Keratinocyte (primary cell): Measurements from ENCODE around the gene RHOF. TPM values are rescaled to one million over a fixed set of nuclear protein-coding genes. Genes with fewer than 3 reads are reported as not detected.

Source experiments
- DNase-seq: peaks from one replicate; pipeline ENCODE4 v3.0.0-alpha.2; 2011; ENCODE audit warnings: low read depth, missing footprints, low spot score
- FAIRE-seq: peaks from 2 replicates; lab custom pipeline; 2011; peaks lifted over from hg19 to GRCh38; lab: Jason Lieb, UNC
- H2AFZ ChIP-seq: 2 replicates; pipeline ENCODE4 v1.6.0; 2012; ENCODE audit warnings: low read length, control low read depth, inconsistent platforms; ENCODE audit not compliant: control insufficient read depth
- H3K27ac ChIP-seq: 2 replicates; pipeline ENCODE4 v1.5.1; 2011; ENCODE audit warnings: low read length; ENCODE audit not compliant: control insufficient read depth, insufficient read depth
- H3K27me3 ChIP-seq: 3 replicates; pipeline ENCODE4 v1.6.0; 2011; ENCODE audit warnings: low read length; ENCODE audit not compliant: control insufficient read depth, insufficient read depth; ENCODE audit errors: extremely low read depth
- H3K36me3 ChIP-seq, 2 experiments: 2 replicates in 1 of 2; 3 replicates in 1 of 2; pipeline ENCODE4 v1.5.1; 2011; ENCODE audit warnings: low read length in 2 of 2, mild to moderate bottlenecking in 1 of 2; ENCODE audit not compliant: control insufficient read depth in 2 of 2, insufficient read depth in 2 of 2; ENCODE audit errors: extremely low read depth in 1 of 2
- H3K4me1 ChIP-seq: 3 replicates; pipeline ENCODE4 v1.5.1; 2011; ENCODE audit warnings: low read length; ENCODE audit not compliant: control insufficient read depth, insufficient read depth; ENCODE audit errors: extremely low read depth
- H3K4me2 ChIP-seq: 3 replicates; pipeline ENCODE4 v1.6.0; 2011; ENCODE audit warnings: low read depth, low read length; ENCODE audit not compliant: control insufficient read depth, insufficient read depth; ENCODE audit errors: extremely low read depth
- H3K4me3 ChIP-seq, 3 experiments: fragments of 200-600 bp in 1 of 3; sonication (generic) in 1 of 3; 2 replicates in 2 of 3; 3 replicates in 1 of 3; pipeline ENCODE4 v1.5.1; 2011 to 2016; ENCODE audit warnings: low read length in 3 of 3, mild to moderate bottlenecking in 3 of 3, control low read depth in 2 of 3, inconsistent platforms in 1 of 3, low read depth in 1 of 3, mixed read lengths in 1 of 3, mixed run types in 1 of 3, moderate library complexity in 1 of 3; ENCODE audit not compliant: control insufficient read depth in 2 of 3, insufficient read depth in 2 of 3; ENCODE audit errors: extremely low read depth in 1 of 3
- H3K79me2 ChIP-seq: 2 replicates; pipeline ENCODE4 v1.6.0; 2012; ENCODE audit warnings: low read length; ENCODE audit not compliant: control insufficient read depth, insufficient read depth
- H3K9ac ChIP-seq: 3 replicates; pipeline ENCODE4 v1.6.0; 2011; ENCODE audit warnings: low read length; ENCODE audit not compliant: control insufficient read depth, insufficient read depth; ENCODE audit errors: extremely low read depth
- H3K9me1 ChIP-seq: 3 replicates; pipeline ENCODE4 v1.6.0; 2011; ENCODE audit warnings: low read length; ENCODE audit not compliant: control insufficient read depth, insufficient read depth; ENCODE audit errors: extremely low read depth
- H3K9me3 ChIP-seq: 2 replicates; pipeline ENCODE4 v1.5.1; 2012; ENCODE audit warnings: low read depth, low read length; ENCODE audit not compliant: control insufficient read depth
- H4K20me1 ChIP-seq: 3 replicates; pipeline ENCODE4 v1.6.0; 2011; ENCODE audit warnings: low read length; ENCODE audit not compliant: control insufficient read depth, insufficient read depth; ENCODE audit errors: extremely low read depth
- CTCF ChIP-seq, 3 experiments: IDR thresholded peaks in 1 of 3; conservative IDR thresholded peaks in 1 of 3; optimal IDR thresholded peaks in 1 of 3; 2 replicates in 2 of 3; 3 replicates in 1 of 3; pipeline versions ENCODE3 to v1.5.1; 2011; ENCODE audit warnings: low read length in 3 of 3, mild to moderate bottlenecking in 3 of 3, moderate library complexity in 2 of 3, control low read depth in 1 of 3, inconsistent platforms in 1 of 3; ENCODE audit not compliant: insufficient read depth in 2 of 3; ENCODE audit errors: extremely low read depth in 1 of 3
- EZH2 ChIP-seq: IDR thresholded peaks from one replicate; pipeline ENCODE4 v1.6.1; 2012; ENCODE audit warnings: inconsistent platforms, mild to moderate bottlenecking, low read length, moderate library complexity
- dilution Hi-C: fragments of 300-500 bp; cut with MboI; formaldehyde crosslinking; loops from one replicate; pipeline ENCODE4 v1.7.0; 2020; ENCODE audit warnings: low sequenced_read_pairs; ENCODE audit not compliant: extremely low pct_ligation_motif_present
- polyA plus RNA-seq, 5 experiments: library from polyadenylated mRNA; depleted of rRNA in 3 of 5; stranded (reverse) in 3 of 5; stranded (forward) in 1 of 5; unstranded in 1 of 5; fragments of >200 nt; gene quantifications; 1 replicate in 1 of 5; 2 replicates in 3 of 5; 3 replicates in 1 of 5; pipeline versions ENCODE4 v1.2.1 to v1.2.3, GENCODE V29; 2011 to 2012; ENCODE audit warnings: missing spikeins in 2 of 5, low read depth in 1 of 5, low replicate concordance in 1 of 5

RHOF gene
- polyA plus RNA-seq, 1 donor (not counting 4 experiments of a cell fraction or from before 2014, with no cell fraction given), result 2.8 TPM

- Histone ChIP-seq H3K9me1 (no peaks in the 10 kb centered on the region), H3K36me3 (peaks cover 46 to 47% of the 10 kb centered on the region in 2 experiments), H3K27me3 (no peaks in the 10 kb centered on the region), H3K4me3 (no peak overlapping the region), H3K4me1 (peaks cover 27% of the 10 kb centered on the region), H4K20me1 (peaks cover 17% of the 10 kb centered on the region), H3K9ac (no peak overlapping the region), H3K79me2 (peaks cover 47% of the 10 kb centered on the region), H3K27ac (no peak overlapping the region), H3K4me2 (no peak overlapping the region), H2AFZ (no peak overlapping the region), H3K9me3 (no peaks in the 10 kb centered on the region)
- FAIRE-seq (no peak), DNase-seq (no peak)
- dilution Hi-C loops, result no loop called here
- no peak for TF ChIP-seq CTCF (optimal IDR thresholded peaks at IDR 0.05 in 1 of 3, IDR thresholded peaks at IDR 0.05 in 1 of 3, conservative IDR thresholded peaks at IDR 0.05 in 1 of 3; ENCODE audit: extremely low read depth in 1 of 3, insufficient read depth in 2 of 3, low read length in 3 of 3)
- TF ChIP-seq EZH2, result no peak
Measured at GRCh38 chr12:121814429-121815119, 21.1 kb upstream of the RHOF start.

- Histone ChIP-seq H3K79me2 (peaks cover 51% of the 10 kb centered on the region), H3K4me2 (no peak overlapping the region), H2AFZ (no peak overlapping the region), H3K9me1 (no peaks in the 10 kb centered on the region), H3K36me3 (peaks cover 48 to 50% of the 10 kb centered on the region in 2 experiments), H4K20me1 (peaks cover 17% of the 10 kb centered on the region), H3K4me1 (peaks cover 27% of the 10 kb centered on the region), H3K27ac (peak overlapping the region; percentile 2), H3K27me3 (no peaks in the 10 kb centered on the region), H3K9ac (no peak overlapping the region), H3K4me3 (no peak overlapping the region), H3K9me3 (no peaks in the 10 kb centered on the region)
- TF ChIP-seq EZH2, result no peak
- TF ChIP-seq CTCF (optimal IDR thresholded peaks at IDR 0.05 in 1 of 3, IDR thresholded peaks at IDR 0.05 in 1 of 3, conservative IDR thresholded peaks at IDR 0.05 in 1 of 3; ENCODE audit: extremely low read depth in 1 of 3, insufficient read depth in 2 of 3, low read length in 3 of 3), result no peak
- dilution Hi-C loops, result no loop called here
- DNase-seq (no peak), FAIRE-seq (no peak)
Measured at GRCh38 chr12:121813951-121814350, 20.5 kb upstream of the RHOF start.
